Activated CD4-positive, CD25-positive, alpha-beta regulatory T cell treated with anti-CD3 and anti-CD28 coated beads, Interleukin-2, amount 50 U/mL, for 16 hours (primary cell): ENCODE results near the gene MAPK13.
"Not testable (repeated sequence)": the region's sequence is repeated elsewhere in the genome, so short reads cannot be mapped to it uniquely, and the experiment has no call there.

Experiments used
- DNase-seq: peaks from one replicate; pipeline ENCODE4 v3.0.0-alpha.2; 2020; ENCODE audit warnings: low read depth, low spot score

MAPK13 gene

GRCh38 chr6:36129941-36130666 is at the start of gene MAPK13:
MAPK13 (plus strand) TSS chr6:36130513; CDS start chr6:36130583, 70 bp downstream.
- DNase-seq: no peak

- no peak for DNase-seq
Measured at GRCh38 chr6:36082318-36082717, 48.0 kb upstream of the MAPK13 start.

- DNase-seq: no peak
Measured at GRCh38 chr6:36083446-36083845, 46.9 kb upstream of the MAPK13 start.

GRCh38 chr6:36088204-36088603 is 42.1 kb upstream of the MAPK13 start:
- not testable (repeated sequence) for DNase-seq

- no peak for DNase-seq
Measured at GRCh38 chr6:36089048-36089447, 41.3 kb upstream of the MAPK13 start.

GRCh38 chr6:36094238-36094637 is 36.1 kb upstream of the MAPK13 start:
- DNase-seq: no peak

GRCh38 chr6:36094753-36095496 is 35.4 kb upstream of the MAPK13 start:
- peak; percentile 76 for DNase-seq

GRCh38 chr6:36095497-36096391 is 34.6 kb upstream of the MAPK13 start:
- no peak for DNase-seq

- DNase-seq: no peak
Measured at GRCh38 chr6:36098253-36098919, 31.9 kb upstream of the MAPK13 start.

- DNase-seq: no peak
Measured at GRCh38 chr6:36098920-36099647, 31.2 kb upstream of the MAPK13 start.

GRCh38 chr6:36099869-36100483 is 30.3 kb upstream of the MAPK13 start:
- DNase-seq: no peak

GRCh38 chr6:36101691-36102090 is 28.6 kb upstream of the MAPK13 start:
- DNase-seq: no peak

- no peak for DNase-seq
Measured at GRCh38 chr6:36102853-36103252, 27.5 kb upstream of the MAPK13 start.

- DNase-seq: no peak
Measured at GRCh38 chr6:36104836-36105235, 25.5 kb upstream of the MAPK13 start.

- no peak for DNase-seq
Measured at GRCh38 chr6:36109092-36109491, 21.2 kb upstream of the MAPK13 start.

GRCh38 chr6:36110050-36110449 is 20.3 kb upstream of the MAPK13 start:
- no peak for DNase-seq

GRCh38 chr6:36110863-36111262 is 19.4 kb upstream of the MAPK13 start:
- no peak for DNase-seq

GRCh38 chr6:36111526-36111925 is 18.8 kb upstream of the MAPK13 start:
- no peak for DNase-seq

GRCh38 chr6:36113049-36113448 is 17.3 kb upstream of the MAPK13 start:
- no peak for DNase-seq

GRCh38 chr6:36113703-36114102 is 16.6 kb upstream of the MAPK13 start:
- DNase-seq: no peak
